H1 (cell line): ENCODE results near the gene RPIA.

ENCODE experiments used
- CREB1 ChIP-seq: IDR thresholded peaks from 2 replicates; pipeline ENCODE4 v1.6.1; 2012; ENCODE audit warnings: inconsistent platforms
- JUN ChIP-seq: IDR thresholded peaks from 2 replicates; pipeline ENCODE4 v1.6.1; 2011; ENCODE audit warnings: low read depth, mild to moderate bottlenecking, improper control_type of control experiment, low read length
- RAD21 ChIP-seq, 2 experiments: IDR thresholded peaks in 1 of 2; conservative IDR thresholded peaks in 1 of 2; 2 replicates each; pipeline ENCODE4 v1.6.1; 2011; ENCODE audit warnings: low read depth in 2 of 2, low read length in 2 of 2, improper control_type of control experiment in 1 of 2, inconsistent platforms in 1 of 2, mild to moderate bottlenecking in 1 of 2, moderate library complexity in 1 of 2
- TAF1 ChIP-seq: IDR thresholded peaks from 2 replicates; pipeline ENCODE4 v1.6.1; 2011; ENCODE audit warnings: mild to moderate bottlenecking, low read depth, low read length
- TF ChIP-seq, protein P1 (sequence below), 3 experiments: IDR thresholded peaks; 1 replicate in 2 of 3; 2 replicates in 1 of 3; pipeline versions ENCODE4 v1.5.1 to v1.6.1; 2011; ENCODE audit warnings: low read length in 3 of 3, mild to moderate bottlenecking in 3 of 3, inconsistent platforms in 2 of 3, low read depth in 1 of 3, moderate library complexity in 1 of 3; ENCODE audit not compliant: insufficient read depth in 1 of 3; ENCODE audit errors: control extremely low read depth in 1 of 3

DNA sequence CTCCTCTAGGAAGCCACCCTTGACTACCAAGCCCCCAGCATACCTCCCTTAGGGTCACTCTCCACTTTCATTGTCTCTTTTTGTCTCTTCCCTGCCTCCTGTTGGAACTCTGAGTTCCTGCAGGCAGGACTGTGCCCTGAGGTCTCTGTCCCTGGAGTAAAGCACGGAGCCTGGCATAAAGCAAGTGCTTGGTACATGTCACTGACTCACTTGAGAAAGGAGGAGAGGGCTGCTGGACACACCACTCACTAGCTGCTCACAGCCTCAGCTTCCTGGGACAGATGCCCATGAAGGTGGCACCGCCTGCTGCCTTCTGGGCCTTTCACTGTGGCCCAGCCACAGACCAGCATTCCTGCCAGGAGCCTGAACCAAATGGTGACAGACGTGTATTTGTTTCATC is 64.4 kb downstream of the RPIA start:
- TF ChIP-seq RAD21 (IDR thresholded peaks at IDR 0.05 in 1 of 2, conservative IDR thresholded peaks at IDR 0.05 in 1 of 2; ENCODE audit: low read depth in 2 of 2, low read length in 2 of 2): no peak
- no peak for TF ChIP-seq CREB1
- TF ChIP-seq, protein P1, sequence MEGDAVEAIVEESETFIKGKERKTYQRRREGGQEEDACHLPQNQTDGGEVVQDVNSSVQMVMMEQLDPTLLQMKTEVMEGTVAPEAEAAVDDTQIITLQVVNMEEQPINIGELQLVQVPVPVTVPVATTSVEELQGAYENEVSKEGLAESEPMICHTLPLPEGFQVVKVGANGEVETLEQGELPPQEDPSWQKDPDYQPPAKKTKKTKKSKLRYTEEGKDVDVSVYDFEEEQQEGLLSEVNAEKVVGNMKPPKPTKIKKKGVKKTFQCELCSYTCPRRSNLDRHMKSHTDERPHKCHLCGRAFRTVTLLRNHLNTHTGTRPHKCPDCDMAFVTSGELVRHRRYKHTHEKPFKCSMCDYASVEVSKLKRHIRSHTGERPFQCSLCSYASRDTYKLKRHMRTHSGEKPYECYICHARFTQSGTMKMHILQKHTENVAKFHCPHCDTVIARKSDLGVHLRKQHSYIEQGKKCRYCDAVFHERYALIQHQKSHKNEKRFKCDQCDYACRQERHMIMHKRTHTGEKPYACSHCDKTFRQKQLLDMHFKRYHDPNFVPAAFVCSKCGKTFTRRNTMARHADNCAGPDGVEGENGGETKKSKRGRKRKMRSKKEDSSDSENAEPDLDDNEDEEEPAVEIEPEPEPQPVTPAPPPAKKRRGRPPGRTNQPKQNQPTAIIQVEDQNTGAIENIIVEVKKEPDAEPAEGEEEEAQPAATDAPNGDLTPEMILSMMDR (IDR thresholded peaks at IDR 0.05; ENCODE audit: control extremely low read depth in 1 of 3, insufficient read depth in 1 of 3, low read depth in 1 of 3, low read length in 3 of 3): peak in 1 of 3 experiments; percentile 22; a peak in 1 of 4 replicates
- TF ChIP-seq TAF1: no peak
- no peak for TF ChIP-seq JUN
